Hematopoietic multipotent progenitor cell treated with erythropoietin and hydrocortisone succinate and interleukin-3 and kit ligand, for 4 days (in vitro differentiated cells): ENCODE data around the gene GAN.
A peak's percentile ranks its signal among the peaks of the same experiment; 100 is the strongest.
"Not testable (repeated sequence)": the region's sequence is repeated elsewhere in the genome, so short reads cannot be mapped to it uniquely, and the experiment has no call there.

ENCODE experiments used
- DNase-seq: peaks from one replicate; pipeline ENCODE4 v3.0.0-alpha.2; 2015

The GAN gene

DNA sequence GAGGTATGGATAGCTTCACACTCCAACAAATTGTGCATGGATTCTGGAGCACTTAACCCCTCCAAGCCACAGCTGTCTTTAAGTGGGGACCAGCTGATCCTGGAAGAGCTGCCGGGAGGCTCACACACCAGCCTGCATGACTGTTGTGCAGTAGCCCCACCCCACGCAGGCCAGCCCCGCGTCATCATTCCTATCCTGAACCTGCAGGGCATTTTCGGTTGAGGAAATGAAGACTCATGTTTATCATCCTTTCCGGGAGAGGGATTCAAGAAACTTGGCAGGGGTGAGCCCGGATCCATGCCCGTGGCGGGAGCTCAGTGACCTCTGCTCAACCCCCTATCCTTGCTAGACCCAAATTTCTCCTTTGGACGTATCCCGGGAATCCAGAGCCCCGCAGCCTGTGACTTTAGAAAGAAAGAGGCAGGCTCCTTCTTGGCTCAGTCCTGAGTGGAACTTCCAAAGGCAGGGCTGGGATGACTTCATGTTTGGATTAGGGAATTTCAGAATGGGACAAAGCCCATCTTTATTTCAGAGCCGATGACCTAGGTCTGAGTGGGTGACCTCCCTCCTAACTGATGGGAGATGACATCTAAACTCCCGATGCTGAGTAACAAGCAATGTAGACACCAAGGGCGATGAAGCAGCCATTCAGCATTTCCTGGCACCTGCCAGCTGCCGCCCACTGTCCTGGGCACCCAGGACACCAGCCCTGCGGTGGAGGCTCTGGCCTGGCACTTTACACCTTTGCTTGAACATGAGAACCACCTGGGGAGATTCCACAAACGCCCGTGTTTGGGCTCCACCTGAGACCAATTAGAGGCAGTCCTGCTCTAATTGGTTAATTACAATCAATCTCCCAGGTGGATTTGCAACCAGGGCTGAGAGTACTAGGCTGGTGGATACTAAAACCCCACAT is 86.5 kb downstream of the GAN start:
- DNase-seq: no peak

DNA sequence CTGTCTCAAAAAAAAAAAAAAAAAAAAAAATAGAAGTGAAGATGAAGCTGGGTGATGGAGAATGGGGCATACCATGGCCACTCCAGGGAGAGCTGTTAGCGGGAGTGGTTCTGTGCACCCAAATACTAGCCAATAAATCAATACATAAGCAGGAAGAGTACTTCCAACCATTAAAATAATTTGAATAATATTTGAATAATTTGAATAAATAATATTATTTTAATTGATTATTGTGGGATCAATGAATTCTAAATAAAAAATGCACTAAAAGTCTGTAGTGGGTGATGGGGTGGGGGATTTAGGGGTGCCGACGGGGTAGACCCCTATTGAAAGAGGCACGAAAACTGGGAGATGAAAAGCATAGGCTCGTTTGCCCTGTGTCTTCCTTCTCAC is 88.4 kb downstream of the GAN start:
- DNase-seq: no peak

GRCh38 chr16:81403601-81404391 is 89.0 kb downstream of the GAN start:
- DNase-seq: peak; percentile 93

GRCh38 chr16:81405002-81405401 is 90.2 kb downstream of the GAN start:
- not testable (repeated sequence) for DNase-seq

DNA sequence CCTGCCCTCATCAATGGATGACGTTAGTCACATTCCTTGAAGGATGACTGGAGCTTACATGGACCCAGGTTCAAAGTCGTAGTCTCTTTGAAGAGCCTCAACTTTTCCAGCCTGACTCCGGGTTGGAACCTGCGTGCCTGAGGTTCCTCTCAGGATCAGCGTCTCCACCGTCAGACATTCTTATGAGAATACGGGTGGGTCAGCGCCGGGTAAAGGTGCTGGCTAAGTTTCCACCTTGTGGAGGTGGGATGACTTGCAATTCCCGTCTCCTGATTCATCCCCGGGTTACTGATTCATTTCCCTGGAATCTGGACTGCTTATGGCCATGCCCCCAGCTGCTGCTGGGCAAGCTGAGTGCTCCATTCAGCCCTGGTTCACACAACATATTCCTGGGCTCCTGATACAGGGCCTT is 90.9 kb downstream of the GAN start:
- DNase-seq: no peak

DNA sequence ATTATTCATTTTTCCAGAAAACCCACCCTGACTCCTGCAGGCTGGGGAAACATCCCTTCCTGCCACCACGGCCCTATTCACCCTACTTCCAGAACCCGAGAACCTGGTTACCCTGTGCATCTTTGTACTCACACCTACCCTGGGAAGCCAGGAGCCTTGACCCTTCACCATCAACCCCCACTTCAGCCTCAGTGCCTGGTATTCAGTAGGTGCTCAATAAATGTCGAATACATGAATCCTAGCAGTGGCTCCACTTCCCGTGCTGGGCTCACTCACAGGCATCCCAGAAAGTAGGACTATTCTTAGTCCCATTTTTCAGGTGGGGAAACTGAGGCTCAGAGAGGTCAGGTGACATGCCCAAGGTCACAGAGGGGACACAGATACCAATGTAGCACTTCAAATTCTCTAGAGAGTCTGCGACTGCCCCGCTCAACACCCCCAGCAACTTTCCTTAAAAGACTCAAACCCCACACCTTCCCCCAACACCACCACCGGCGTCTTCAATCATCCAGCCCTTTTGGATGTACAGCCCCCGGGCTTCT is 93.7 kb downstream of the GAN start:
- no peak for DNase-seq

DNA sequence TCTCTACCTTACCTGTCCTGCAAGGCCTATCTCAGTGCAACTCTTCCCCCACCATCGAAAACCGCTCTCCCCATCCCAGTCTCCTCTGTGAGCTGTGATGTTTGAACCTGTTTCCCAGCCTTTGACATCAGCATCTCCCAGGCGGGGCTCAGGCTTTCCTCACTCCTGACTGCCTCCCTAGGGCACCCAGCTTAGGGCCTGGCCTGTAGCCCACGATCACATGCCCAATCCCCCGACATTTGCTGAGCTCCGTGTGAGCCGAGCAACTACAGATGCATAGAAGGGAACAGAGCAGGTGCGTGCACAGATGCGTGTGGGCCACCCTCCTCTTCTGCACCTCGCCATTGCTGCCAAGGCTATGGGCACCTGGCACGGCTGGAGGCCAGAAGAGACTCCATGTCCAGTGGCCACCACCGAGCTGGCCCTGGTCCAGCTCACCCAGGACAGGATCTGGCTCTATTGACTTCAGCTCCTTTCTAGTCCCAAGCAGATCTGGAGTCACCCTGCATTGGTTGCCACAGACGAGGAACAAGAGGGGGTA is 94.3 kb downstream of the GAN start:
- no peak for DNase-seq

GRCh38 chr16:81410643-81411293 is 96.0 kb downstream of the GAN start:
- no peak for DNase-seq

- no peak for DNase-seq
Observed at GRCh38 chr16:81413245-81413990, 98.7 kb downstream of the GAN start.

- DNase-seq: no peak
Observed at GRCh38 chr16:81415751-81416150, 101.0 kb downstream of the GAN start.

DNA sequence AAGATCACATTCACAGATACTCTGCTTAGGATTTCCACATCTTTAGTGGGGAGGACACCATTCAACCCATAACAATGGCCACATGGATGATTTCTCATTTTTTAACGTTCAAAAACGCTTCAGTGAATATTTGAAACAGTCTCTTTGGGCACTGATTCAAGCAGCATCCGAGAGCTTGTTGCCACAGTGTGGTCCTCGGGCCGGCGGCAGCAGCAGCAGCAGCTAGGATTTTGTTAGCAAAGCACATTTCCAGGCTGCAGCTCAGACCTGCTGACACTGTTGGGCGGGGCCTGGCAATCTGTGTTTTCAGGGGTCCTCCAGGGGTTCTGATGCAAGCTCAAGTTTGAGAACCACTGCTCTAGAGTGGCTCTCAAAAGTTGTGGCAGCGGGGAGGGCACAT is 102.0 kb downstream of the GAN start:
- no peak for DNase-seq

- DNase-seq: no peak
Observed at GRCh38 chr16:81417210-81417609, 102.4 kb downstream of the GAN start.

GRCh38 chr16:81419806-81420205 is 105.0 kb downstream of the GAN start:
- no peak for DNase-seq

DNA sequence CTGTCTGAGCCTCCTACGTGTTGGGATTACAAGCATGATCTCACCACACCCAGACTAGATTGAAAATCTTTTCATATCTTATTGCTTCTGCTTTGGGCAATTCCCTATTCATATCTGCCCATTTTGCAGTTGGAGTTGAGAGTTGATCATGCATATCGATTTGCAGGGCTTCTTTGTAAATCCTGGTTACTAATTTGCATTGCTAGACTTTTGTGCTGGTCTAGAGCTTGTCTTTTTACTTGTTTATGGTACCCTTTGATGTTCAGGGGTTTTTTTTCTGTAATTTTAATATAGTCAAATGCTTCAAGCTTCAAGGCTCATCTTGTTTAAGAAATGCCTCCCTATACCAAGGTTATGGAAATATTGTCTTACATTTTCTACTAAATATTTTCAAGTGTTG is 106.4 kb downstream of the GAN start:
- DNase-seq: no peak

GRCh38 chr16:81421536-81421935 is 106.8 kb downstream of the GAN start:
- no peak for DNase-seq

- DNase-seq: not testable (repeated sequence)
Observed at GRCh38 chr16:81422153-81422552, 107.4 kb downstream of the GAN start.

- peak; percentile 36 for DNase-seq
Observed at GRCh38 chr16:81424771-81425170, 110.0 kb downstream of the GAN start.

DNA sequence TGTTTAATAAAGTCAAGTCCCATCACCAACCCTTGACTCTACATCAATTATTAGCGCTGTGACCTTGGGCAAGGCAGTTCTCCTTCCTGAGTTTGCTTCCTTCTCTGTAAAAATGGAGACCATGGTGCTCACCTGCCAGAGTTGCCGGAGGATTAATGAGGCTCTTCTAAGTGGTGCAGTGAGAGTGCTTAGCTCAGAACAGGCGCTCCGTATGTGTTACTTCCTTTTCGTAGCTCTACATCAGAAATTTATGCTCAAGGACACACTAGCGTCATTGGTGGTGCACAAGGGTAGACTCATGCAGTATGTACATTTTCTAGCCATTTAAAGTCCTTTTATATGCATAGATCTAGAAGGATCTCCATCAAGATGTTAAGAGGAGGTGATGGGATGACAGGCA is 112.5 kb downstream of the GAN start:
- DNase-seq: no peak

- peak; percentile 86 for DNase-seq
Observed at GRCh38 chr16:81429045-81429521, 114.3 kb downstream of the GAN start.

DNA sequence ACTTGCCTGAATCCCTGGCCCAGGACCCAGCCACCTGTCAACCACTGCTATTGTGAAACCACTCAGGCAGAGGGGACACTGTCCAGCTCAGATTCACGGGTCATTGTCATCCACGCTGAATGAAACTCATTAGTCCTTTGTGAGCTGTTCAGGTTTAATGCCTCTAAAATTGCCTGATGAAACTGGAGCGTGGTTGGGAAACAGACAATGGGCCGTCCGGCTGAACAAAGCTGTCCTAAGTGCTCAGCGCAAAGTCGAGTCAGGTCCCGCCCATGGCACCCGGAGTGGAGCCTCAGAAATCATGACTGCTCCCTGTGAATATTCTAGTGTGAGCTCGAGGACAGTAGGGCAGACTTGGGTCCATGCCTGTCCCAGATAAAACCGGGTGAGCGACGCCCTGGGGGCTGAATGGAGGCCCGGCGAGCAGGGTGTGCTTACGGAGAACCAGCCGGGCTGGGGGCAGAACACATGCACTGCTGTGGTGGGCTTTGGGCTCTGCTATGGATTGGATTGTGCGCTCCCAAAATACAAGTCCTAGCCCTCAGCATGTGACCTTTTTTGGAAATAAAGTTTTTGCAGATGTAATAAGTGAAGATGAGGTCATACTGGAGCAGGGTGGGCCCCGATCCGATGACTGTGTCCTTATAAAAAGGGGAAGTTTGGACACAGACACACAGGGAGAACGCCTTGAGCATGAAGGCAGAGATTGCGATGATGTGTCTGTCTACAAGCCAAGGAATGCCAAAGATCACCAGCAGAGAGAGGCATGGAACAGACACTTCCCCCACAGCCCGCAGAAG is 117.0 kb downstream of the GAN start:
- DNase-seq: peak; percentile 63

DNA sequence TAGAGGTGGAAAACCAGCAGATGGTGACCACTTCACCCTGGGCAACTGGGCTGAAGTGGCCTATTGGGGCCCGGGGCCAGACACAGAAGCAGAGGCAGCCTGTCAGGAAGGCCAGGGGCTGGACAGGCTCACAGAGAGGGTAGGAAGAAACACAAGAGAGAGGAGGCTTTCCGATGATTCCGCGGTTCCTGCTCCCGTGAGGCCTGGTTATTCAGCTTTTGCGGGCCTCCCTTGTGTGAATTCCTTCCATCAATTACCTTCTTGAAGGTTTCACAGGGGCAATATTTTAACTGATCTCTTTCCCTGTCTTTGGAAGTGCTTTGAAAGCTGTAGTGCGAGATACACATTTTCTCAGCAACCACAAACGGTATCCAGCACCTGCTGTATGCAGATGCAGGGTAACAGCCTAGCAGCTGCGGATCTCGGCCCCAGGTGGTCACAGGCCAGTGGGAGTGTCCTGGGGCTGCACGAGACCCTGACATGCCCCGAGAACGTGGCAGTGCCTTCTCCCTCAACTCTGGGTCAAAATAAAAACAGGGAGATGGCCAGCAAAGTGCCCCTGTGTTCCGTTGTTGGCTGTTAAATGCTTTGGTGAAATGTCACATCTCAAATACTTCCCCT is 118.3 kb downstream of the GAN start:
- peak; percentile 69 for DNase-seq
